ENCODE results near the gene LTA. TPM values are rescaled to one million over a fixed set of nuclear protein-coding genes. Genes with fewer than 3 reads are reported as not detected.

The LTA gene, protein sequence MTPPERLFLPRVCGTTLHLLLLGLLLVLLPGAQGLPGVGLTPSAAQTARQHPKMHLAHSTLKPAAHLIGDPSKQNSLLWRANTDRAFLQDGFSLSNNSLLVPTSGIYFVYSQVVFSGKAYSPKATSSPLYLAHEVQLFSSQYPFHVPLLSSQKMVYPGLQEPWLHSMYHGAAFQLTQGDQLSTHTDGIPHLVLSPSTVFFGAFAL
- total RNA-seq: not detected

DNA sequence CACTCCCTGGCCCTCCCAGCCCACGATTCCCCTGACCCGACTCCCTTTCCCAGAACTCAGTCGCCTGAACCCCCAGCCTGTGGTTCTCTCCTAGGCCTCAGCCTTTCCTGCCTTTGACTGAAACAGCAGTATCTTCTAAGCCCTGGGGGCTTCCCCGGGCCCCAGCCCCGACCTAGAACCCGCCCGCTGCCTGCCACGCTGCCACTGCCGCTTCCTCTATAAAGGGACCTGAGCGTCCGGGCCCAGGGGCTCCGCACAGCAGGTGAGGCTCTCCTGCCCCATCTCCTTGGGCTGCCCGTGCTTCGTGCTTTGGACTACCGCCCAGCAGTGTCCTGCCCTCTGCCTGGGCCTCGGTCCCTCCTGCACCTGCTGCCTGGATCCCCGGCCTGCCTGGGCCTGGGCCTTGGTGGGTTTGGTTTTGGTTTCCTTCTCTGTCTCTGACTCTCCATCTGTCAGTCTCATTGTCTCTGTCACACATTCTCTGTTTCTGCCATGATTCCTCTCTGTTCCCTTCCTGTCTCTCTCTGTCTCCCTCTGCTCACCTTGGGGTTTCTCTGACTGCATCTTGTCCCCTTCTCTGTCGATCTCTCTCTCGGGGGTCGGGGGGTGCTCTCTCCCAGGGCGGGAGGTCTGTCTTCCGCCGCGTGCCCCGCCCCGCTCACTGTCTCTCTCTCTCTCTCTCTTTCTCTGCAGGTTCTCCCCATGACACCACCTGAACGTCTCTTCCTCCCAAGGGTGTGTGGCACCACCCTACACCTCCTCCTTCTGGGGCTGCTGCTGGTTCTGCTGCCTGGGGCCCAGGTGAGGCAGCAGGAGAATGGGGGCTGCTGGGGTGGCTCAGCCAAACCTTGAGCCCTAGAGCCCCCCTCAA, at the start of gene LTA:
LTA (plus strand) TSS at position 249 of the 871 bp plus-strand sequence; CDS start at position 703, 454 bp downstream.
- DNase-seq: no peak

DNA sequence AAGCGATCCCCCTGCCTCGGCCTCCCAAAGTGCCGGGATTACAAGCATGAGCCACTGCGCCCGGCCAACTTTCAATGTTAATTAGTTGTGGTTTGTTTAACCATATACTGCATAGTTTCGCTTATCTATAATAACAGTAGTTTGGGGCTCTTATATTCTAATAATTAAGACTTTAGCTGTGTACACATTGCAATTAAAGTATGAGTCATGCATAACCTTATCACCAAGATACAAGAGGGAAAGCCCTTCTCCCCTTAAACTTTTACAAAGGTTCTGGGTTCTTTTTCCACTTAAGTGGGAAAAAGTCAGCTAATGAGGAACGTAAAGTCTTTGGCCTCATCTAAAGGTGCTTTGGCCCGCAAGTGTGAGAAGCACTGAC, 46.5 kb upstream of the LTA start:
- DNase-seq: no peak

DNA sequence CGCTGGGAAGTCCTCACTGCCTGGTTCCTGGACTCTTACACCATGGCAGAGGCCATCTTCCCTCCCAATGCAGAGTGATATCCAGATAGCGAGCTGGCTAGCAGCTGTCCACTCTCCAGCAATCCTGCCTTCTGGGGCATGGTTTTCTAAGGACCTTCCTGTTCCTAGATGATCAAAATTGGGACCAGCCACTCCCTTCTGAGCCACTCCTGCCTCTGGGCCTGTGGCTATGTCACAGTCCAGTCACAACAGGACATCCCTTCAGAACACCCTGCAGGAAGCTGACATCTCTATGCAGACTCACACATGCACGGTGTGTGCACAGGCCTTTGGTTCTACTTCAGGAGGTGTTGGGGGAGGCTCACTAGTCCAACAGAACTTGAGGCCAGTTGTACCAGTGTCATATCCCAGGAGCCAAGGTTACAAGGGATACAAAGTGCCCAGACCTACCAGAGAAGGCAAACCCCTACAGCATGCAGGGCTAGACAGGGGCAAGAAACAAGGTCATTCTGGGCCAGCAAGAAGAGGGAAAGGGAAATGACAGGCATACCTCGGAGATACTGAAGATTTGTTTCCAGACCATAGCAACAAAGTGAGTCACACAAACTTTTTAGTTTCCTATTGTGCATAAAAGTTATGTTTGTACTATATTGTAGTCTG, 46.0 kb upstream of the LTA start:
- no peak for DNase-seq

DNA sequence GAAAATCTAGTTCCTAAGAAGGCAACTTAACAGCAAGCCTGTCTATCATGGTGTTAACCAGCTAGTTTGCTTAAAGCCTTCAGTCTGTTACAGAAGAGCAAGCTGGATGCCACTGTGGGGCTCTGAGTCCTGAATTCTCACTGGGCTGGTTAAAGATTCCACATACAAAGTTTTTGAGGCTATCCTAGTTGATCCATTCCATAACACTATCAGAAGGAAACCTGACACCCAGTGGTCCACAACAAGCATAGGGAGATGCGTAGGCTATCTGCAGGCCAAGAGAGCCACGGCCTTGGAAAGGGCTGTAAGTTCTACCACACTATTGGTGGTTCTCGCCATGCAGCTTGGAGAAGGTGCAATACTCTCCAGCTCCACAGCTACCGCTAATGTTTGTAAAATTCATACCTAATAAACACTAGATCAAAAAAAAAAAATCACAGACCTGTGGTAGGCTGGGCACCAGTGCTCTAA, 43.7 kb upstream of the LTA start:
- DNase-seq: no peak

DNA sequence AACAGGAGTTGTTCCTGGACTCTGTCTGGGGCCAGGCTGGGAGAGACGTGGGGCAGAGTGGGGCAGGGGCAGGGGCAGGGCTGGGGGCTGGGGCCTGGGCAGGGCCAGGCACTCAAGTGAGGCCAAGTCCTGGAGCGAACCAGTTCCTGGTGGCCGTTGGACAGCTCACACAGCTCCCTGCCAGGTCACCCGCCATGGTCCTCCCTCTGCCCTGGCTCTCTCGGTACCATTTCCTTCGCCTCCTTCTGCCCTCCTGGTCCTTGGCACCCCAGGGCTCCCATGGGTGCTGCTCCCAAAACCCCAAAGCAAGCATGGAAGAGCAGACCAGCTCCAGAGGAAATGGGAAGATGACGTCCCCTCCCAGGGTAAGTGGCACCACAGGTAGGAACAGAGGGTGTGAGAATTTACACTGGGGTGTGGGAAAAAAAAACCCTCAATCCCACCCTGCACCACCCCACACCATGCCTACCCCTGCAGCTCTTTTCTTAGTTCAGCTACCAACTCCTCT, 43.2 kb upstream of the LTA start, which contains the start of gene MCCD1:
MCCD1 (plus strand) TSS at position 142 of the 508 bp plus-strand sequence; CDS start at position 195, 53 bp downstream.
- no peak for DNase-seq

DNA sequence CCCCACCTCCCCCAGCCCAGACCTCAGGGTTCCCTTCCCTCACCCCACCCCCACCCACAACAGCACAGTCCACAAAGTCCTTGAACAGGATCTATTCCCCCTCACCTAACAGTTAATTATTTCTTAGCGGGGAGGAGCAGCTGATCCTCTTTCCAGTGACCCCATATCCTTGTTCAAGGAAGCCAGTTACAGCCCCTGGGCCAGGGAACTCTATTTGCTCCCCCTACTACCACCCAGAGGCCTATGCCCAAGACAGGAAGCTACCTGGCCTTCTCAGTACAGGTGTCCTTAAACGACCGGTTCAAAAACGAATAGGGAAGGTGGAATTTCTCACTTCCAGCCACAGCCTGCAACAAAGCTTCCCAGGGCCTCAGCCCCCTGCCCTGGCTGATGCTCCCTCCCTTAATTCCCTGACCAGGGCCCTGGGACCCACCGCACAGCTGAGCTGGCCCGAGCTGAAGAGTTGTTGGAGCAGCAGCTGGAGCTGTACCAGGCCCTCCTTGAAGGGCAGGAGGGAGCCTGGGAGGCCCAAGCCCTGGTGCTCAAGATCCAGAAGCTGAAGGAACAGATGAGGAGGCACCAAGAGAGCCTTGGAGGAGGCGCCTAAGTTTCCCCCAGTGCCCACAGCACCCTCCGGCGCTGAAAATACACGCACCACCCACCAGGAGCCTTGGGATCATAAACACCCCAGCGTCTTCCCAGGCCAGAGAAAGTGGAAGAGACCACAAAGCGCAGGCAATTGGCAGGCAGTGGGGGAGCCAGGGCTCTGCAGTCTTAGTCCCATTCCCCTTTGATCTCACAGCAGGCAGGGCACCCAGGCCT, 42.5 kb upstream of the LTA start:
- no peak for DNase-seq

DNA sequence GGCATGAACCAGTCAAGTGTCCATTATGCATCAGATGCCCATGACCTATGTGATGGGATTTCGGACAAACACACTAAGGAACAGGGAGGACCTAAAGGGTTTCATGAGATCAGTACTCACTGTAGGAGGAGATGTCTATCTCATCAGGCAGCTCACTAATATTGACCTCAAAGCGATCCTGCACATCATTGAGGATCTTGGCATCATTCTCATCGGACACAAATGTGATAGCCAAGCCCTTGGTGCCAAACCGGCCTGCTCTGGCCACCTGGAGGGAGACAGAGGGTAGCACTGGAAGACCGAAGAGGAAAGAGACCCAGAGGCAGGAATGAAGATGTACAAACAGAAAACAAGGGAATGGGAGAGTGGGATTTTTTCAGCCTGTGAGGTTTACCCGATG, 41.4 kb upstream of the LTA start:
- DNase-seq: no peak

DNA sequence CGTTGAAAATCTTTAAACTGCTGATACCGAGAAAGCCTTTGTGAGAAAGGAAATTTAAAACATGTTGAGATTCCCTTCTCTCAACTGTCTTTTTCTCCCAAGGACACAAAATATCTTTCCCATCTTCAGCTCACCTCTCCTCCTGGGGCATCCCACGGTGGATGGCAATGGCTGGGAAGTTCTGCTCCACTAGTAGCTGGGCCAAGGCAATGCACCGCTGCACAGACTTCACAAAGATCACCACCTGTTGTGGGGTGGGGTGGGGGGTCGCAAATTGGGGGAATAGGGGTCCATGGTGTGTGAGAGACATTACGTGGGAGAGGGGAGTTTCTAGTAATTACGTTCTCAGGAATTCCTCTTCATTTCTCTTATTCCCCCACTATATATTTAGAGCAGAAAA, 40.9 kb upstream of the LTA start:
- no peak for DNase-seq

DNA sequence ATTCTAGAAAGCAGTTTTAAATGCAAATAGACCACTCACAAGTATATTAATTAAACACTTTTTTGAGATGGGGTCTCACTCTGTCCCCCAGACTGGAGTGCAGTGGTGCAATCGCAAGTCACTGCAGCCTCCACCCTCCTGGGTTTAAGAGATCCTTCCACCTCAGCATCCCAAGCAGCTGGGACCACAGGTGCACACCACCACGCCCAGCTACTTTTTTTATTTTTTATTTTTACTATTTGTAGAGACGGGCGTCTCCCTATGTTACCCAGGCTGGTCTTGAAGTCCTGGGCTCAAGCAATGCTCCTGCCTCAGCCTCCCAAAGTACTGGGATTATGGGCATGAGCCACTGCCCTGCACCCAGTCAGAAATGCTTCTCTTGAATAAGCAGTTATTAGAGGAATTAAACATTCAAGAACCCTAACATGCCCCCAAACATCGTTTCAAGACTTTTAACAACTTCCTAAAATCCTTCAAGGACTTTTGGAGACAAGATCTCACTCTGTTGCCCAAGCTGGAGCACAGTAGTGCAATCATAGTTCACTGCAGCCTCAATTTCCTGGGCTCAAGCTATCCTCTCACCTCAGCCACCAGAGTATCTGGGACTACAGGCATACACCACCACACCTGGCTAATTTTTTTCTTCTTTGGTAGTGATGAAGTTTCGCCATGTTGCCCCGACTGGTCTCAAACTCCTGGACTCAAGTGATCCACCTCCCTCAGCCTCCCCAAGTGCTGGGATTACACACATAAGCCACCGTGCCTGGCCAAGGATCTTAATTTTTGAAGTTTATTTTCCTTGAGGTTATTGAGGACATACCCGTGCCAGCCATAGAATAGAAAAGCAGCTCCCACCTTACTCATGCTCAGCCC, 40.1 kb upstream of the LTA start:
- no peak for DNase-seq

DNA sequence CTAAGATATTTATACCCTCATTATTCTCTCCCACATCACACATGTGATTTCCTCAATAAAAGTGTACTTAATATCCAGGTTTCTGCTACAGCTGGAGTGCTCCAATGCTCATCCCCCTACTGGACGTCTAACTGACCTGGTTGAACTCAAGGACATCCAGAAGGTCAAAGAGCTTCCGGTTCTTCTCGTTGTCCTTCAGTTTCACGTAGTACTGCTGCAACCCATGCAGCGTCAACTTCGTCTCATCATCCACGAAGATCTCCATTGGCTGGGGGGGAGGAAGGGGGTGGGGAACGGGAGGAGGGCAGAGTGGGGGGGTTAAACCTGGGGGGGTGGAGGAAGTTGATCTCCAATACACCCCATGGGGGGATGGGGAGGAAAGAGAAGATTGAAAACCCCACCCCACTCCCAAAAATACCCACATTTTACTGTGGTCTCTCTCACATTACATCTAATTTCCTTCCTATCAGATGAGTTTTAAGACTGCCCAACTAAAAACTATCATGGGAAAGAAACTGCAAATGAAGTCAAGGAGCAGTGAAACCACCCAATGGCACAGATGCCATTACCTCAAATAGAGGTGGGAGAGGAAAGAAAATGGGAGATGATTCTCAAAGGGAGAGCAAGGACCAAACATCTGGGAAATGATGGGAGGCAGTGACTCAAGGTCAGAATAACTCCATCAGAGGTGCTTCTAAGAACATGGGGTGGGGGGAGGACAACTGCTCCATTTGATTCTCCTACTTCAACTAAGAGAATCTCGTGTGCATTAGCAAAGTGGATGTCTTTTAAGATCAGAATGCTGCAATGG, 39.2 kb upstream of the LTA start:
- DNase-seq: no peak

DNA sequence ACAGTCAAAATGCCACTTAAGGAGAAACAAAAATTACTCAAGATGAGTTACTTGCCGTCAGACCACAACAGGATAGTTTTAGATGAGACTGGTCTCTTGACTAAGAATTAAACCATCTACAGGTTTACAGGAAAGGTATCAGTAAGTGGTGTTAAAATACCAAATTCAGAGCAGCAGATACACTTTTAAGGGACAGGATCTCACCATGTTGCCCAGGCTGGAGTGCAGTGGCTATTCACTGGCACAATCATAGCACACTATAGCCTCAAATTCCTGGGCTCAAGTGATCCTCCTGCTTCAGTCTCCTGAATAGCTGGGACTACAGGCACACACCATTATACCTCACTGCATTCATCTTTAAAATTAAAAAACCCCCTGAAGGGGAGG, 38.6 kb upstream of the LTA start:
- DNase-seq: no peak

DNA sequence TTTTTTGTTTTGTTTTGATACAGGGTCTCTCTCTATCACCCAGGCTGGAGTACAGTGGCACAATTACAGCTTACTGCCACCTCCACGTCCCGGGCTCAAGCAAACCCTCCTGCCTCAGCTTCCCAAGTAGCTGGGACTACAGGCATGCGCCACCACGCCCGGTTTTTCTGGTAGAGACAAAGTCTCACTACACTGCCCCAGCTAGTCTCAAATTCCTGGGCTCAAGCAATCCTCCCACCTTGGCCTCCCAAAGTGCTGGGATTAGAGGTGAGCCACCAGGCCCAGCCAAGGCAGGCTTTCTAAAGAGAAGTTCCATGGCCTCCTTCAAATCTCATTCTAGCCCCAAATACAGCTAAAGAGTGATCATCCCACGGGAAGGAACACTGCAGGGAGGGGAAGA, 38.1 kb upstream of the LTA start:
- no peak for DNase-seq

DNA sequence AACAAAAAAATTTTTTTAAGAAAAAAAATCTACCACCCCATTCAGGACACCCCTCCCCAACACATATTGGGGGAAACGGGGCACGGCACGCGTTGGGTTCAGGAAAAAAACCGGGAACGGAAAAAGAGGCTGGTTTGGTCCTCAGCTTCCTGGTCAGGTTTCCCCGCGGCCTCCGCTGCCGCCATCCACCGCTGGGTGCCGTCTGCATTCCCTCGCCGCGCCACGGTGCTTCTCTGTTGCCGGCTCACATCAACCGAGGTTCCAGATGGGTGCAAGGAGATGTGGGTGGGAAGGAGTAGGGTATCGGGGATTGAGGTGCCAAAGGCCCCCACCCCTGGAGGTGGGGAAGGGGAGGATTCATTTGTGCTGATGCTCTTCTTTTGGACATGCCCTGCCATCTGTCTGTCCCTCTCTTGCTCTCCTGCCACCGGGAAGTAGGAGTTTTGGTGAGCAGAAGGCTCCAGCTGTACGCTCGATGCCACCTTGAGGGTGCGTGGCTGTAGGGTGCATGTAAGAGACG, 37.5 kb upstream of the LTA start:
- DNase-seq: no peak

DNA sequence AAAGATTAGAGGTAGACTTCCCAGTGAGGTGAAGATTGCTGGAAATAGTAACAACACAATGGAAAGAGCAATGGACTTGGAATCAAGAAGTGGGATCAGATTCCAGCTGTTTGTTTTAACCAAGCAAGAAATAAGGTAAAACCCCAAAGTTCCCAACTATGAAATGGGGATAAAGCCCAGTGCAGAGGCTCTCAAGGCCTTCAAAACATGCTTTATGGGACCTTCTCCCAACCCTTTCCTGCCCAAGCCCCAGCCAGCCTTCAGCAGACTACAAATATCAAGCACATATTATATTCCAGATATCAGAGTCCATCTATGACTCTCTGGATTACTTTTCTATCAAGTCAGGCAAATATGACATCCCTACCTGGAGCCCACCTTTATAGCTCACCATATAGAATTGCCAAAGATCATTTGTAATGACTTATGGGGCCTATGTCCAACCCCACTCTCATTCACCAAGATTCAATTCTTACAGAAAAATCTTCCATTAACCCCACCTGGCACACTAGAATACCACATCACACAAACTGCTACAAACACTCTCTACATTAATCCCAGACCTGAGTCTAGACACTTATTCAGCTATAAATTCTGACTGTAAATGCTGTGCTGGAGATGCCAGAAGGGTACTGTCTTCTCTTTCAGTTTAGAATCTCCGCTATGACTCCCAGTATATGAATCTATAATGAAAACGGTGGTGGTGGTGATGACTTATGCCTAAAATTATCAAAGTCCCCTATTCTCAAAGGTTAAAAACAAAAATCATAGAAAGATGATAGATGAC, 36.4 kb upstream of the LTA start:
- no peak for DNase-seq

DNA sequence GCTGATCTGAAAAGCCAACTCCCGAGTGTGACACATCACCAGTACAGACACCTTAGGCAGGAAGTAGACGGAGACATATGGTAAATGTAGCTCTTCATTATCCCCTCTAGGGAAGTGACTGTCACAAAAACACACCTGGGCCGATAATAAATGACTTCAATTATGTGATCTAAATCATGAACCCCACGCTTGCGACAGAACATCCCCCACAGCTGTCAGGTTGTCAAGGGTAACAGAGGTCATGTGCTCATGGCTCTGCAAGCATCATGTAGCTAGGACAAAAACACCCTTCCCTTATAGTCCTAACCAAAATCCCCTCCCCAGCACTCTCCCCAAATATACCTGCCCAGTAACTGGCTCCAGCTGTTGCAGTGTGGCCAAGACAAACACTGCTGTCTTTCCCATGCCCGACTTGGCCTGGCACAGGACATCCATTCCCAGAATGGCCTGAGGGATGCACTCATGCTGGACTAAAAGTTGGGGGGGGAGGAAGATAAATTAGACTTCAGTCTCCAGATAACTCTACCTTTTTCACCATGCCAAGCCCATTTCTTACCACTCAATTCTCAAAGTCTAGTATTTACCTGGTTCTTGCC, 33.2 kb upstream of the LTA start:
- DNase-seq: no peak

DNA sequence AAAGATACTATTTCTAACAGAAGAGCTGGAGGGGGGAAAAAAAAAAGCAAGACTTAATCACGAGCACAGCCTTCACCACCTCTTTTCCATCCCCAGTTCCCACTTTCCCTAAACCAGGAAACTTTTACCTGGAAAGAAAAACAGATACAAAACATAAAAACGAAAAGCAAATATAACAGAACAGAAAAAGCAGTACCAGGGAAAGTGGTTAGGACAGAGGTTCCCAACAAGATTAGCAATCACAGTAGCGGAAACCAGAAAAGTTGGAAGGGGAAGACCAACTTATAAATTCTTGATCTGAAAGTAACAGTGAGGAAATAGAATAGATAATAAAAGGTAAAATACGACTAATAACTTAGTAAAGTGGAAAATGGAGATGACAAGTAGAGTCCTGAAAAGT, 31.4 kb upstream of the LTA start:
- DNase-seq: no peak

DNA sequence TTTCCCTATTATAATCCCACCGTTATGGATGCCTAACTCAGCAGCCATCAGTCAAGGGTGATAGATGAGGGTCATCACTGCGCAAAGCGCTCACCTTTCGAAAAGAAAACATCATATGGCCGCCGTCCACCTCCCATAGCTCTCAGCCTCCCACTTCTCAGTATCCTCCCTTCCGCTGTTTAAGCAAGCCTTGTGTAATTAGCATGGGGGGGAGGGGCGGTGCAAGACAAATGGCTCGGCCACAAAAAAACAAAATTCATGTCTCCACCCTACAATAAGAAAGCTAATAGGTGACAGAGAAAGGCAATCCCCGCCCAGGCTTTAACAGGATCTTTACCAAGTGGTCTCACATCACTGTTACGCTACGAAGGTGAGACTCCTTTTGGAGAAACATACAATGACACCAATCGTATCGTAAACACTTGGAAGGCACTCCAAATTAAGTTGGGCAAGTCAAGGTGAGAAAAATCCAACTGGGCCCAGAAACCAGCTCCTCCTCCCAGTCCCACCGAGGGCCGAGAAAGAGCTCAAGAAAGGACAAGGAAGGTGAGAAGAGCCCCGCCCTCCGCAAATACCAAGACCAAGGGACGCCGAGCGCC, 30.9 kb upstream of the LTA start:
- DNase-seq: no peak
